Measurements from ENCODE around the gene HPRT1.

DNA sequence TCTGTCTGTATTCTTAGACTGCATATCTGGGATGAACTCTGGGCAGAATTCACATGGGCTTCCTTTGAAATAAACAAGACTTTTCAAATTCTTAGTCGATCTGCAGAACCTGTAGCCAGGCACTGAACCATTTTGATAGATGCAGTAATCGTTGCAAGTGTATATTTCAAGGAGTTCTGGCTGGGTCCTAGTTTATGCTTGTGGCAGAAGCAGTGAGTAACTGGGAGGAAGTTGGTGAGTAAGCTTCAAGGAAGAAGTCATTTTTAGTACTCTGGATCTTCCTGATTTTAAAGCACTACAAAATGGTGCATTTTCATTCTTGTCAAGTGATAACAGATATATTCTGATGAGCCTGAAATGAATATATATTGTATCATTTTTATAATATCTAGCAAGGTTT is 9.5 kb downstream of the HPRT1 start:
- TF ChIP-seq, protein P1, sequence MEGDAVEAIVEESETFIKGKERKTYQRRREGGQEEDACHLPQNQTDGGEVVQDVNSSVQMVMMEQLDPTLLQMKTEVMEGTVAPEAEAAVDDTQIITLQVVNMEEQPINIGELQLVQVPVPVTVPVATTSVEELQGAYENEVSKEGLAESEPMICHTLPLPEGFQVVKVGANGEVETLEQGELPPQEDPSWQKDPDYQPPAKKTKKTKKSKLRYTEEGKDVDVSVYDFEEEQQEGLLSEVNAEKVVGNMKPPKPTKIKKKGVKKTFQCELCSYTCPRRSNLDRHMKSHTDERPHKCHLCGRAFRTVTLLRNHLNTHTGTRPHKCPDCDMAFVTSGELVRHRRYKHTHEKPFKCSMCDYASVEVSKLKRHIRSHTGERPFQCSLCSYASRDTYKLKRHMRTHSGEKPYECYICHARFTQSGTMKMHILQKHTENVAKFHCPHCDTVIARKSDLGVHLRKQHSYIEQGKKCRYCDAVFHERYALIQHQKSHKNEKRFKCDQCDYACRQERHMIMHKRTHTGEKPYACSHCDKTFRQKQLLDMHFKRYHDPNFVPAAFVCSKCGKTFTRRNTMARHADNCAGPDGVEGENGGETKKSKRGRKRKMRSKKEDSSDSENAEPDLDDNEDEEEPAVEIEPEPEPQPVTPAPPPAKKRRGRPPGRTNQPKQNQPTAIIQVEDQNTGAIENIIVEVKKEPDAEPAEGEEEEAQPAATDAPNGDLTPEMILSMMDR (conservative IDR thresholded peaks at IDR 0.05; ENCODE audit: low read depth, low read length): no peak
- no peak for TF ChIP-seq EZH2 (IDR thresholded peaks at IDR 0.05; ENCODE audit: low read length, unreplicated experiment)
- no peak for TF ChIP-seq EZH2phosphoT487 (IDR thresholded peaks at IDR 0.05; ENCODE audit: borderline replicate concordance, low read length)

All from PC-3 (cell line).